GM19351 (cell line): ENCODE results near the gene RNF25.

Source experiments
- ATAC-seq: cut with Tn5 transposase; IDR thresholded peaks from one replicate; pipeline ENCODE4 v1.9.1; 2021; ENCODE audit warnings: mild to moderate bottlenecking, moderate library complexity; ENCODE audit not compliant: unreplicated experiment

Gene RNF25

GRCh38 chr2:218627939-218628338 is 43.9 kb downstream of the RNF25 start:
- no peak for ATAC-seq

- no peak for ATAC-seq
Measured at GRCh38 chr2:218626369-218626768, 45.4 kb downstream of the RNF25 start.

DNA sequence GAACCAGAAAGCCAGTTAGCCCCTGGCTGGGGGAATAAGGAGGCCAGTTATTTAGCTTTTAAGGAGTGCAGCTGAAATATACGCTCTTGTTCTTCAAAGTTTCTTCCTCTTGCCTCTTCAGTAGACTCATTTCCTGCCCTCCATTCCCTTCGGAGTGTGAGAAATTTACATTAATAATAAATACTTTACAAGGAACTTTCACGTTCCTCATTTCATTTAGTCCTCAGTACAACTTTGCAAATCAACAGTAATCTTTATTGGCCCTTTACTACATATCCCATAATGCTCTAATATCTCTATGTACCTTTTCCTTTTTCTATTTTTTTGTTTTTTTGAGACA is 48.5 kb downstream of the RNF25 start:
- no peak for ATAC-seq

- no peak for ATAC-seq
Measured at GRCh38 chr2:218622606-218623365, 49.0 kb downstream of the RNF25 start.

GRCh38 chr2:218621007-218621406 is 50.8 kb downstream of the RNF25 start:
- ATAC-seq = no peak

DNA sequence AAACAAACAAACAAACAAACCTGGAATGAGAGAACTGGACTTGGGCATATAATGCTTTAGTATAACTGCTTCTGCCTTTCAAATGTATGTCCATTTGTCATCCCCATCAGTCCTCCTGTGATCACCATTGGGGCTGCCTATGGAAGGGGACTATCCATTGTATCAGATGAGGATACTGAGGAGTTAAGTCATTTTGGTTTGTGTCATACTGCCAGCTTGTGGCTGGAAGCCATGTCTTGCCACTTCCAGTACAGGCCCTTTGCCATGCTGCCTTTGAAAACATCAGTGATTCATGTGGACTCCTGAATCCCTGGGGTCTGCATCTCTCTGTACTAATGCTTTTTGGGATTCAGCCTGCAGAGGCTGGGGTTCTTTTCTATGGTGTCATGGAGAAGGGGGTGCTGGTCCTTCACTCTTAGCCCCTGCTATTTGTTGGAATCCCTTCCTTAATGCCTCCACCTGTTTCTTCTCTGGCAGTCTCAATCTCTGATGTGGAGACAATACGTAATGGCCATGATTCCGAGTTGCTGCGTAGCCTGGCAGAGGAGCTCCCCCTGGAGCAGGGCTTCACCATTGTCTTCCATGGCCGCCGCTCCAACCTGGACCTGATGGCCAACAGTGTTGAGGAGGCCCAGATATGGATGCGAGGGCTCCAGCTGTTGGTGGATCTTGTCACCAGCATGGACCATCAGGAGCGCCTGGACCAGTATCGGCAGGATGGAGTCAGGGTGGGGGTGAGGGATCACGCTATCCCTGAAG is 53.5 kb downstream of the RNF25 start:
- no peak for ATAC-seq

DNA sequence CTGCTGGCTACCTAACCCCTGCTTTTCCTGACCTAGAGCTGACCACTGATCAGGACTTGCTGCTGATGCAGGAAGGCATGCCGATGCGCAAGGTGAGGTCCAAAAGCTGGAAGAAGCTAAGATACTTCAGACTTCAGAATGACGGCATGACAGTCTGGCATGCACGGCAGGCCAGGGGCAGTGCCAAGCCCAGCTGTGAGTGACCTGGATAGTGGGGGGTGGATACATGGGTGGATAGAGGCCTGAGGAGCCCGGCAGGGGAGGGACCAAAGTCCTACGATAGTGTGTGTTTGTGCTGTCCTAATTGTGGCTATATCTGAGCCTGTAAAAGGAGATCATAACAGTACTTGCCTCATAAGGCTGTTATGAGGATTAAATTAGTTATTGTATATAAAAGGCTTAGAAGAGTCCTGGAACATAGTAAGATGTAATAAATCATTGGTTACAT is 55.9 kb downstream of the RNF25 start:
- ATAC-seq = no peak
